Measurements from ENCODE around the gene ABCA7.

ABCA7 gene

GRCh38 chr19:1055886-1056620 is 16.1 kb downstream of the ABCA7 start:
- no peaks in the 10 kb centered on the region for H3K4me1 ChIP-seq
- no peaks in the 10 kb centered on the region for H3K27me3 ChIP-seq (ENCODE audit: low read depth)
- no peaks in the 10 kb centered on the region for H3K9me3 ChIP-seq
- H3K4me3 ChIP-seq: no peak overlapping the region
- no peak for DNase-seq (ENCODE audit: low spot score in 2 of 2)
- H3K36me3 ChIP-seq (replicated peaks): no peaks in the 10 kb centered on the region
- in situ Hi-C loops (cut with MboI; ENCODE audit: low sequenced_read_pairs): no loop called here

- Histone ChIP-seq H3K4me1 (no peaks in the 10 kb centered on the region), H3K27me3 (ENCODE audit: low read depth) (no peaks in the 10 kb centered on the region), H3K9me3 (no peaks in the 10 kb centered on the region), H3K4me3 (no peak overlapping the region), H3K36me3 (replicated peaks) (no peaks in the 10 kb centered on the region)
- DNase-seq (ENCODE audit: low spot score in 2 of 2): no peak
- in situ Hi-C loops (cut with MboI; ENCODE audit: low sequenced_read_pairs): no loop called here
These were observed 17.4 kb downstream of the ABCA7 start for GRCh38 chr19:1057176-1057855.

- no peak for DNase-seq (ENCODE audit: low spot score in 2 of 2)
- no peaks in the 10 kb centered on the region for H3K4me1 ChIP-seq
- no peak overlapping the region for H3K4me3 ChIP-seq
- no peaks in the 10 kb centered on the region for H3K27me3 ChIP-seq (ENCODE audit: low read depth)
- in situ Hi-C loops (cut with MboI; ENCODE audit: low sequenced_read_pairs): no loop called here
- no peaks in the 10 kb centered on the region for H3K36me3 ChIP-seq (replicated peaks)
- no peaks in the 10 kb centered on the region for H3K9me3 ChIP-seq
These were observed 18.2 kb downstream of the ABCA7 start for GRCh38 chr19:1058112-1058511.

GRCh38 chr19:1060689-1061088 is 20.8 kb downstream of the ABCA7 start:
- H3K4me3 ChIP-seq: no peak overlapping the region
- H3K36me3 ChIP-seq (replicated peaks): no peaks in the 10 kb centered on the region
- in situ Hi-C loops (cut with MboI; ENCODE audit: low sequenced_read_pairs): no loop called here
- peaks cover 9% of the 10 kb centered on the region for H3K4me1 ChIP-seq
- DNase-seq (ENCODE audit: low spot score in 2 of 2): no peak
- no peaks in the 10 kb centered on the region for H3K27me3 ChIP-seq (ENCODE audit: low read depth)
- no peaks in the 10 kb centered on the region for H3K9me3 ChIP-seq

GRCh38 chr19:1061987-1062386 is 22.1 kb downstream of the ABCA7 start:
- no peaks in the 10 kb centered on the region for H3K36me3 ChIP-seq (replicated peaks)
- in situ Hi-C loops (cut with MboI; ENCODE audit: low sequenced_read_pairs): no loop called here
- DNase-seq (ENCODE audit: low spot score in 2 of 2): no peak
- no peak overlapping the region for H3K4me3 ChIP-seq
- H3K9me3 ChIP-seq: no peaks in the 10 kb centered on the region
- H3K4me1 ChIP-seq: peaks cover 12% of the 10 kb centered on the region
- H3K27me3 ChIP-seq (ENCODE audit: low read depth): no peaks in the 10 kb centered on the region

- peak in 1 of 2 experiments; percentile 70 for DNase-seq (ENCODE audit: low spot score in 2 of 2)
- in situ Hi-C loops (cut with MboI; ENCODE audit: low sequenced_read_pairs): no loop called here
- H3K27me3 ChIP-seq (ENCODE audit: low read depth): no peaks in the 10 kb centered on the region
- H3K4me3 ChIP-seq: no peak overlapping the region
- peaks cover 12% of the 10 kb centered on the region for H3K4me1 ChIP-seq
- H3K36me3 ChIP-seq (replicated peaks): no peaks in the 10 kb centered on the region
- no peaks in the 10 kb centered on the region for H3K9me3 ChIP-seq
These were observed 22.6 kb downstream of the ABCA7 start for GRCh38 chr19:1062387-1063029.

GRCh38 chr19:1063030-1063908 is 23.4 kb downstream of the ABCA7 start:
- Histone ChIP-seq H3K27me3 (ENCODE audit: low read depth) (no peaks in the 10 kb centered on the region), H3K36me3 (replicated peaks) (no peaks in the 10 kb centered on the region), H3K4me1 (peaks cover 12% of the 10 kb centered on the region), H3K4me3 (no peak overlapping the region), H3K9me3 (no peaks in the 10 kb centered on the region)
- in situ Hi-C loops (cut with MboI; ENCODE audit: low sequenced_read_pairs): no loop called here
- DNase-seq (ENCODE audit: low spot score in 2 of 2): peak in 1 of 2 experiments; percentile 78

GRCh38 chr19:1063909-1064660 is 24.2 kb downstream of the ABCA7 start:
- H3K4me3 ChIP-seq: no peak overlapping the region
- in situ Hi-C loops (cut with MboI; ENCODE audit: low sequenced_read_pairs): no loop called here
- peak in 1 of 2 experiments; percentile 47 for DNase-seq (ENCODE audit: low spot score in 2 of 2)

GRCh38 chr19:1064661-1065605 is 25.0 kb downstream of the ABCA7 start:
- Histone ChIP-seq H3K4me1 (peaks cover 12% of the 10 kb centered on the region), H3K27me3 (ENCODE audit: low read depth) (no peaks in the 10 kb centered on the region), H3K9me3 (no peaks in the 10 kb centered on the region), H3K4me3 (no peak overlapping the region), H3K36me3 (replicated peaks) (no peaks in the 10 kb centered on the region)
- DNase-seq (ENCODE audit: low spot score in 2 of 2): peak; percentile 59 to 80
- in situ Hi-C loops (cut with MboI; ENCODE audit: low sequenced_read_pairs): no loop called here

More at GRCh38 chr19:1063909-1064660, 24.2 kb downstream of the ABCA7 start:
- peaks cover 12% of the 10 kb centered on the region for H3K4me1 ChIP-seq
- no peaks in the 10 kb centered on the region for H3K9me3 ChIP-seq
- H3K27me3 ChIP-seq (ENCODE audit: low read depth): no peaks in the 10 kb centered on the region
- no peaks in the 10 kb centered on the region for H3K36me3 ChIP-seq (replicated peaks)

- DNase-seq (ENCODE audit: low spot score in 2 of 2): no peak
- in situ Hi-C loops (cut with MboI; ENCODE audit: low sequenced_read_pairs): no loop called here
- H3K27me3 ChIP-seq (ENCODE audit: low read depth): no peaks in the 10 kb centered on the region
- no peaks in the 10 kb centered on the region for H3K9me3 ChIP-seq
- H3K36me3 ChIP-seq (replicated peaks): no peaks in the 10 kb centered on the region
- peaks cover 12% of the 10 kb centered on the region for H3K4me1 ChIP-seq
- H3K4me3 ChIP-seq: no peak overlapping the region
These were observed 25.8 kb downstream of the ABCA7 start for GRCh38 chr19:1065606-1066109.

GRCh38 chr19:1066251-1066747 is 26.4 kb downstream of the ABCA7 start:
- peak overlapping the region; percentile 41 for H3K4me3 ChIP-seq
- H3K4me1 ChIP-seq: peaks cover 12% of the 10 kb centered on the region
- H3K9me3 ChIP-seq: no peaks in the 10 kb centered on the region
- in situ Hi-C loops (cut with MboI; ENCODE audit: low sequenced_read_pairs): no loop called here
- H3K36me3 ChIP-seq (replicated peaks): no peaks in the 10 kb centered on the region
- no peak for DNase-seq (ENCODE audit: low spot score in 2 of 2)
- H3K27me3 ChIP-seq (ENCODE audit: low read depth): no peaks in the 10 kb centered on the region
